ENCODE measurements around the gene ARHGEF26. TPM values are rescaled to one million over a fixed set of nuclear protein-coding genes. Genes with fewer than 3 reads are reported as not detected.
A peak's percentile ranks its signal among the peaks of the same experiment; 100 is the strongest.

Gene ARHGEF26
- polyA plus RNA-seq, 3 donors: 13.1 to 16.3 (median 14.0) TPM

DNA sequence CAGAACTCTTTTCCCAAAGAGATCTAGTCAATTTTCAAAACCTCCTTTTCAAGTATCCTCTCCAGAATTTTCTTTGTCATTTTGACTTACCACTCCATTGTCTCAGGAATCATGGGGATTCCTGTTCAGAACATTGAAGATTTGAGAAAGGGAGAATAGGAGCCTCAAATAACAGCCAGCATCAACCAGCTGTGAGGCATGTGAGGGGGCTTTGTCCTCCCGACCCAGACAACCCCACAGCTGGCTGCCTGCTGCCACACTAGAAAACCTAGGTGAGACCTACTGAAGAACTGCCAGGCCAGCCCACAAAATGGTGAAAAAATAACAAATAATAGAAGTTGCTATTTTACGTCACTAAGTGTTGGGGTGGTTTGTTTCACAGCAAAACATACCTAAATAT lies 5.9 kb upstream of the ARHGEF26 start:
- DNase-seq (ENCODE audit: low read depth in 3 of 3, low spot score in 2 of 3): no peak

DNA sequence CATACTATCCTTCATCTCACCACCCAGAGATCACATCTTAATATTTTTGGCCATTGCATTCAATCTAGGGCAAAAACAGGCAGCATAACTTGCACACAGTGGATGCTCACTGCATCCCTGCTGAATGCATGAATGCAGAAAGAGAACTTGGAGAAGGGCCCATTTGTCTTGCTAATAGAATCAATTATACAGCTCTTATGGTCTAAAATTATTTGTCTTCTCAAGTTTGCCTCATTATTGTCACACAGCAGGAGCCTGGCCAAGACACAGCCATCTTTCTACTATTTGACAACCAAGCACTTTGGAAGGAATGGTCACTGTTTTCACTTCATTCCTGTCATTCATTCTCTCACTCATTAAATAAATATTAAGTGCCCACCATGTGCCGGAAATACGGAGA lies 1.2 kb upstream of the ARHGEF26 start:
- DNase-seq (ENCODE audit: low read depth in 3 of 3, low spot score in 2 of 3): no peak

DNA sequence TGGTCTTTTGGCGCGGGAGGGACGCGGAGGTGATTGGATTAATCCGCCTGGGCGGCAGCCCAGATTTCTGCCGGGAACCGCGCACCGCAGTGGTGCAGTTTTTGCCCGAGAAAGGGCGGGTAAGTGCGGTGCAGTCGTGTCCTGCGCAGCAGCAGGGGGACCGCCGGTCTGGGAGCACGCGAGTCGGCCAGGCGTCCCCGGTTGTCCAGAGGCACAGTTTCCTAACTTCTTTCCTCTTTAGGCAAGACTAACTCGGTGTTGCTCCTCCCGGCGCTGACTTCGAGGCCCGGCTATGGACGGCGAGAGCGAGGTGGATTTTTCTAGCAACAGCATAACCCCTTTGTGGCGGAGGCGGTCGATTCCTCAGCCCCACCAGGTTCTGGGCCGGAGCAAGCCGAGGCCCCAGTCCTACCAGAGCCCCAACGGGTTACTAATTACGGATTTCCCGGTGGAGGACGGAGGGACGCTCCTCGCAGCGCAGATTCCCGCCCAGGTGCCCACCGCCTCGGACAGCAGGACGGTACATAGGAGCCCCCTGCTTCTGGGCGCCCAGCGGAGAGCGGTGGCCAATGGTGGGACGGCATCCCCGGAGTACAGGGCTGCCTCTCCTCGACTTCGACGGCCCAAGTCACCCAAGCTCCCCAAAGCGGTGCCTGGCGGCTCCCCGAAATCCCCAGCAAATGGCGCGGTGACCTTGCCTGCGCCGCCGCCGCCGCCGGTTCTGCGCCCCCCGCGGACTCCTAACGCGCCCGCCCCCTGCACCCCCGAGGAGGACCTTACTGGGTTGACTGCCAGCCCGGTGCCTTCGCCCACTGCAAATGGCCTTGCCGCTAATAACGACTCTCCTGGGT lies 736 bp downstream of the ARHGEF26 start:
- peak in 1 of 3 donors; percentile 35 for DNase-seq (ENCODE audit: low read depth in 3 of 3, low spot score in 2 of 3)

DNA sequence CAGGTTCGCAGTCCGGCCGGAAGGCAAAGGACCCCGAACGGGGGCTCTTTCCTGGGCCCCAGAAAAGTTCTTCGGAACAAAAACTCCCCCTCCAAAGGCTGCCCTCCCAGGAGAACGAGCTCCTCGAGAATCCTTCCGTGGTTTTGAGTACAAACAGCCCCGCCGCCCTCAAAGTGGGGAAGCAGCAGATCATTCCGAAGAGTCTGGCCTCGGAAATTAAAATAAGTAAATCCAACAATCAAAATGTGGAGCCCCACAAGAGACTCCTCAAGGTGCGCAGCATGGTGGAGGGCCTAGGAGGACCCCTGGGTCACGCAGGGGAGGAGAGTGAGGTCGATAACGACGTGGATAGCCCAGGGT lies 1.3 kb downstream of the ARHGEF26 start:
- DNase-seq (ENCODE audit: low read depth in 3 of 3, low spot score in 2 of 3): no peak

DNA sequence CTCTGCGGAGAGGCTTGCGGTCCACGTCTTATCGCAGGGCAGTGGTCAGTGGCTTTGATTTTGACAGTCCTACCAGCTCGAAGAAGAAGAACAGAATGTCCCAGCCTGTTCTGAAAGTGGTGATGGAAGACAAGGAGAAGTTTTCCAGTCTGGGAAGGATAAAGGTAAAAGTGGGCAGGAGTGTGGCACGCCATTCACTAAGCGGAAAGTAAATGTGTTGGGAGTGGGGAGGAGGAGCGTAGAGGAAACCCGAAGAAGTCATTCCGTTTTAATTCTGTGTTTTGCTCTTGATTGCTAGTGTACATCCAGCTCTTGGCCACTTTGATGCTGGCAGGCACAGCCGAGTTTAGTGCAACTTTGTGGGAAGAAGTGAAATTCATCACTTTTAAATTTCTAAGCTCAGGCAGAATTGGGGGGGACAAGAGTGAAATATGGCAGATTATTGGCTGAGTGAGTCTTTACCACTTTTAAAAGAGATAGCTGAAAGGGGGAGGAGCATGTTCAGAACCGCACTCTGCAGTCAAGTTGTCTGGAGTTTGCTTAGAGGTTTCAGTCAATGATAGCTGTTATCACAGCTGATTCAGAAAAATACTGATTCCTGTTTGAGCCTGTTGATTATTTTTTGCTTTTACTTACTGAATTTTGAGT lies 1.8 kb downstream of the ARHGEF26 start:
- no peak for DNase-seq (ENCODE audit: low read depth in 3 of 3, low spot score in 2 of 3)

DNA sequence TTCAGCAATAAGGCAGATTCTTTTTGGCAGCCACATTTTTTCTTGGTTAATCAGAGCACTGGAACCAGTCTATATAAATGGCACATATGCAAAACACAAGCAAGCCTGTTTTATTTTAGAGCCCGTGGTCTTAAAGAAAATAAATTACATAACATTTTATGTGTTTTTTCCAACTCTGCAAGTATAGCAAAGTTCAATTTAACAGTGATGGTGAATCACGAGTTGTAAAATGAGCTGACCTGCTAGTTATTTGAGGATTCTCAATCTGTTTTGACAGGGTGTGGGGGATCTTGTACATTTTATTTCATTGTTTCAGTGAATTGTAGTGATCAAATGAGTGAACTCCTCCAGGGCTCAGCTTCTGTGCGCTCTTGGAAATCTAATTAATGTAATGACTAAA lies 2.7 kb downstream of the ARHGEF26 start:
- DNase-seq (ENCODE audit: low read depth in 3 of 3, low spot score in 2 of 3): no peak

DNA sequence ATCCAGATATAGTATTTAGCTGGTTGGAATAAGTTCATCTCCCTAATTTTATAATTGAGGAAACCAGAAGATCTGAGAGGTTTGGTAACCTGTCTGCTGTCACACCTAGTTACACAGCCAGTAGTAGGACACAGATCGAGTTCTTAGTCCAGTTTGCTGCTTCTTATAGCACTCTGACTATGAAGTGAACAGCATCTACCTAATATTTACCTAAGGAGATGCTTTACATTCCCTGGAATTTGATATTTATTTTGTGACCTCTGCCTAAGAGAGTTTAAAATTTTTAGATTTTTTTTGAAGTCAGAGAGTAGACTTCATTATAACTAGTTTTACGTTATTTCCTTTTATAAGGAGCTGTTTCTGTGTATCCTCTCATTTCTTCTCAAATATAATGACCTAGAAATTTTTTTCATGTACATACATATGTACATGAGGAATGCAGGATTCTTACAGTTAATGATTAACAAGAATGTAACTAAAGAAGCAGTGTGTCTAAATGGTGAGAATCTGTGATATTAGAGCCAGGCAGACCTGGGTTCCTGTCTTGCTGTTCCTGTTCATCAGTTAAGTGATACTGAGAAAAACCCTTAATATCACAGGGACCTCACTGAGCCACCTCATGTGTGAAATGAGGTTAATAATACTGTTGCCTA lies 4.3 kb downstream of the ARHGEF26 start:
- no peak for DNase-seq (ENCODE audit: low read depth in 3 of 3, low spot score in 2 of 3)

DNA sequence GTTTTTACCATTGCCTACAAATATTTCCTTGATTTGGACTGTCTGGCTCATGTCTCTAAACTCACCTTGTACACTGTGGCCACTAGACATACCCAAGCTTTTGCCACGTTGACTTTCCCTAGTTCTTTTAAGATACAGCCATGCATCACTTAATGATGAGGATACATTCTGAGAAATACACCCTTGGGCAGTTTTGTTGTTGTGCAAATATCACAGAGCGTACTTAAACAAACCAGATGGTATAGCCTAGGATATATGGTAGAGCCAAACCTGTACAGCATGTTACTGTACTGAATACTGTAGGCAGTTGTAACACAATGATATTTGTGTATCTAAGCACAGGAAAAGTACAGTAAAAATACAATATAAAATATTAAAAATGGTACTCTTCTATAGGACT lies 5.5 kb downstream of the ARHGEF26 start:
- DNase-seq (ENCODE audit: low read depth in 3 of 3, low spot score in 2 of 3): no peak

DNA sequence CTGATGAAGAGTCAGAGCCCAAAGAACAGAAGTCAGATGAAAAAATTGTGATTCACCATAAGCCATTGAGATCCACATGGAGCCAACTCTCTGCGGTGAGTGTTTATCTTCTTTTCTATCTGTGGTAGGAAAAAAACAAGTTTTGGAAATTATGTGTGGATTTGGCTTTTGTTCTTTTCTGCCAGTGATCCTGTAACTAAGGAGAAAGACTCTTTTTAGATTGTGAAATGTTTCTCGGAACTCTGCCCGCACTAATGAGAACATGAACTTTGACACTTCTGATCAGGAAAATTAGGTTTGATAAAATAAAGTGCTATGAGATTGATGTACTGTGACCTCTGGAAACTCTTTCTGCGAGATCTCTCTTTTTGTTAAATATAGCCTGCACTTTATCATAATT lies 8.4 kb downstream of the ARHGEF26 start:
- no peak for DNase-seq (ENCODE audit: low read depth in 3 of 3, low spot score in 2 of 3)

DNA sequence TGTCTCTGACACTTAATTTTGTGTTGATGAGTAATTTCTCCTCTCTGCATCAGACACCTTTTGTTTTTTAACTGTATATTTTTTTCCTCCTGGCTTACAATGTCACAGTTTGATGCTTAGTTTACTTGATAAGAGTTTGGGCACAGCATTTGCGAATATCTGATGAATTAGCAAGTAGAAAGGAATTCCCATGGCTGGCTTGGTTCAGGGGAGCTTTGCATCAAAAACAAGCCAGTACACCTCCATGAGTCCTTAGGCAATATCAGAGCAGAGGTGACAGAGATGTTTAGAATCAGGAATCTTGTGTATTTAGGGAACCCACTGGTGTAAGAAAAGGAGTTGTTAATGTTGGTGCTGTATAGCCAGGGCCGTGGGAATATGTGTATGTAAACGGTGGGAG lies 9.3 kb downstream of the ARHGEF26 start:
- DNase-seq (ENCODE audit: low read depth in 3 of 3, low spot score in 2 of 3): no peak

DNA sequence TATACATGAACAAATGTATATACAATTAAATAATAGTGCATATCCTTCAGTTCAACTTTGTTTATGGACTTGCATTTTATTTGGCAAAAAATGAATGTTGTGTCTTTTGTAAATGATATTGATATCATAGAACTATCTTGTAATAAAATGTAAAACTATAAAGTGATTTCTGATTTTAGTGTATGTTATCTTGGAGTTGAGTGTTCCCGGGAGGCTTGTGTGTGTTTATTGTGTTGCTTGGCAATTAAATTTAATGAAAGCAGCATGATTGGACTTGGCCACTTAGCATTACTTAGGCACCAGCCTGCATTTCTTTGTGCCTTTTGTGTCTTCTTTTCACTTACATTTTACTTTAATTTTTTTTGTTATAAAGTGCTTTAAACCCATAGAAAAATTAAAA lies 10.6 kb downstream of the ARHGEF26 start:
- no peak for DNase-seq (ENCODE audit: low read depth in 3 of 3, low spot score in 2 of 3)

DNA sequence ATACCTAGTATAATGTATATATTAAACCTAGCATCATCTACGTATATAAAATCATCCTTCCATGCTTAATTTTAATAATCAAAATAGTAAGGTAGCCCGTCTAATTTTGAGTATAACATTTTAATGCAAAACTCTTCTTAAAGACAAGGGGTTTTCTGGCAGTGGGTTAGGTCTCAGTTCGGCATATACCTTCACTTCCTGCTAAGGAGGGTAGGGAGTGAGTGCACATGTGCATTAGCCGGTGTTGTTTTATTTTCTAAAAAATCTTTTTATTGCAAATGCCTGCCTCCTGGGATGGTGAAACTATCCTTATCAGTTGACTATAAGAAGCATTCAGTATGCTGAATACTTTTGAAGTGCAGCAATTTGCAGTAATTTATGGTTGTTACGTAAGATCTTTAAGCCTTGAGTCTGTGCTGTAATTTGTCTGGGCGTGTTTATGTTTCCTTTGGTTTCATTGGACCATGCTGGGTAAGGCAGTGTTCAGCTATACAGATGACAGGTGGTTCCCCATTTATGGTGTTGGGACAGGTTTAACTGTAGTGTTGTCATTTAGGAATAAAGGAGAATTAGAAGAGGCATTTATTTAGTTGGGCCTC lies 11.7 kb downstream of the ARHGEF26 start:
- no peak for DNase-seq (ENCODE audit: low read depth in 3 of 3, low spot score in 2 of 3)

DNA sequence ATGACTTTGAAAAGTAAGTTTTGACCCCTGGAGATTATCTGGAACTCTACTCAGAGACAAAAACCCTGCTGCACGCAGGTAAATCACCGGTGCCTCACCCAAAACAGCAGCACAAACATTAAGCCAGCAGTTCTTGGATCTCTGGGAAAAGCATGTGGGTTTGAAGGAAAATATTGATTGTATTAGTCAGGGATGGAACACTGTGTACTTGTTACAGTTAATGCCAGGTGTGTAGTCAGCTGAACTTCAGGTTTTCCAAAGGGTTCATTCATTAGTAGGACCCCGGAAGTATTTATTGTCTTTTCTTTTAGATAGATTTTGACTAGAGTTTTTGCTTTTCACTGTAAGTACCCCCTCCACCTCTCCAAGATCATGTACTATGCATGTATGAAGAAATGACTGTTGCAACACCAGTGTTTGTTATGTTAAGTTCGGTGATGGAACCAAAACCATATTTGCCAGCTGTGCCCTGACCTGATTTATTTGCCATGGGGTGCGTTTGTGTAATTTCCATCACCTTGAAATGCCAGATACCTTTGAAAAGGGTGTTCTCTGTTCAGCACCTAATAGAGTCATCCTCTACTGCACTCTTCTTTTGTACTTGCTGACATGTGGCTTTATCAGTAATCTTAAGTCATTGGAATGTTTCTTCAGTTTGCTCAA lies 14.5 kb downstream of the ARHGEF26 start:
- DNase-seq (ENCODE audit: low read depth in 3 of 3, low spot score in 2 of 3): no peak

DNA sequence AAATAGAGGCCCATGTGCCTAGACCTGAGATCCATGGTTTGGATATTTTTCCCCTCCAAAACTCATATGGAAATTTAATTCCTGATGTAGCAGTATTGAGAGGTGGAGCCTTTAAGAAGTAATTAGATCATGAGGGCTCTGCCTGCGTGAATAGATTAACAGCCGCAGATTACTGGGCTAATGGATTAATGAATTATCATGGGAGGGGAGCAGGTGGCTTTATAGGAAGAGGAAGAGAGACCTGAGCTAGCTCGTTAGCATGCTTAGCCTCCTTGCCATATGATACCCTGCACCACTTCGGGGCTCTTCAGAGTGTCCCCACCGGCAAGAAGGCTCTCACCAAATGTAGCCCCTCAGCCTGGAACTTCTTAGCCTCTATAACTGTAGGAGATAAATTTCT lies 15.8 kb downstream of the ARHGEF26 start:
- no peak for DNase-seq (ENCODE audit: low read depth in 3 of 3, low spot score in 2 of 3)

DNA sequence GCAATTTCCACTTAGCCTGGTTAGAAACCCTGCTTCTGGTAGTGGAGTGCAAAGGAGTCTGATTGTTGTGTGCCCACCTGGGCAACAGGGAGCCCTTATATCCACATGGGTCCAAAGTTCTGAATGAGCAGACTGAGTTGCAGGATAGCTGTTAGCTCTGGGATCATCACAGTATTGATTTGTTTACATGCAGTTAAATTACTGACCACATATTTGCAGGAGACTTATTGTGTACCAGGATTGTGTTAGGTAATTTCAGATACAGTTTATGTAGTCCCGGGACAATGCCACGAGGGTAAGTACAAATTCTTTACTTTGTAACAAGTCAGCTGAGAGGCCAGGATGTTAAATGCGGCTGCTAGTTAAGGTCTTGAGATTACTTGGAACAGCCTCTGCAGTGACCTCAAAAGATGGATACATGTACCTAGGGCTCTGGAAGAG lies 18.8 kb downstream of the ARHGEF26 start:
- DNase-seq (ENCODE audit: low read depth in 3 of 3, low spot score in 2 of 3): no peak

DNA sequence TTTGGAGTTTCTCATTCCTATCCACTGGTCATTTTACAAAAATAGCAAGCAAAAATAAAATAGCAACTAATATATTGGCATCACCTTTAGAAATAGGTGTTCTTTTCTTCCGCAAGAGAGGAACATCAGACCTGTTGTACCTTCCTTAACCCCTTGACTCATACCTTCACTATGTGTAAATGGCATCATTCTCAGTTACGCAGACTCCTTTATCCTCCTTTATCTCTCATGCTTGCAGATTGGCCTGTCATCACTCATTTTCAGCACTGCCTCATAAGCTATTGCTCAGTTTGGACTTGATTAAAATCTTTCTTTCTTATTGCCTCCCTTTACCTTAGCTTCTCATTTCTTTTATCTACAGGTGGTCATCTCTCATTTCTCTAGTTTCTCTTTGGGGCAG lies 21.4 kb downstream of the ARHGEF26 start:
- no peak for DNase-seq (ENCODE audit: low read depth in 3 of 3, low spot score in 2 of 3)

DNA sequence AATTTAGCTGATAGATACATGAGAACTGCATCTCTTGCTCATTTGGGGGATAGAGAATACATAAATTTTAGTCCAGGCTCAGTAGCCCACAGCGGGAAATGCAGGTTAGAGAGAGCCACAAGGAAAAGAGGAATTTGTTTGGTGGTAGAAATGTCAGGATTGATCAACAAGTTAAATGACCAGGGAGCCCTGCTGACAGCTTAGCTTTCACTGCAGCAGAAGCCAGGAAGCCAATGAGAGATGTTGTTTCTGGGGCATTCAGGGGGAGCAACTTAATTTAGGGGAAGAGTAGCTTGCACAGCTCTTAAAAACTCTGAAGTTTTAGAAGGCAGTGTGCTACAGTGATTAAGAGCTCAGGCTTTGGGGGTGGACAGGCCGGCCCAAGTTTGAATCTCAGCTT lies 22.7 kb downstream of the ARHGEF26 start:
- DNase-seq (ENCODE audit: low read depth in 3 of 3, low spot score in 2 of 3): no peak

DNA sequence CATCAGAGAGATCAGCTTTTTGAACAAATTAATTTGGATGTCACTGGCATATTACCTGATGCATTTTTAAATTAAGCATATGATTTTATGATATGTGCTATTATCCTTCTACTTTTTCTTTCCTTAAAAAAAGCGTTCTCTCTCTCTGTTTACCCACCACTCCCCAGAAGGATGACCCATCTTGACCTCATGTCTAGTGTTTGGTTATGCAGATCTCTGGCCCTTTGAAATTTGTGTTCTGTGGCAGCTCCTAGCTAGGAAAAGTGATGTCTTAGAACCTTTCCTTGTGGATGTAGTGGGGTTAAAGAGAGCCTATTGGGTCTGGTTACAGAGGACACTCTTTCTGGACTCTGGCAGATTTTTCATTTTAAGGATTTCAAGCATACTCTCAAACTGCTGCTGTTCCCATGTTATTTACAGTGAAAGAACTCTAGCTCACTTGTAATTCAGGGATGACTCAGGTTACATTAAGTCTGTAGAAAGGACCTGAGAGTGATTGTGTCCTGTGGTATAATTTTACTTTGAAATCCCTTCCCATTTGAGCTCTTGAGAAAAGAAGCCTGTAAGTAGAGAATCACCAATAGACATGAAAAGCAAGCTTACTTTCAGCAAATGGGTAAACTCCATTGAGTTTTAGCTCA lies 23.8 kb downstream of the ARHGEF26 start:
- no peak for DNase-seq (ENCODE audit: low read depth in 3 of 3, low spot score in 2 of 3)

DNA sequence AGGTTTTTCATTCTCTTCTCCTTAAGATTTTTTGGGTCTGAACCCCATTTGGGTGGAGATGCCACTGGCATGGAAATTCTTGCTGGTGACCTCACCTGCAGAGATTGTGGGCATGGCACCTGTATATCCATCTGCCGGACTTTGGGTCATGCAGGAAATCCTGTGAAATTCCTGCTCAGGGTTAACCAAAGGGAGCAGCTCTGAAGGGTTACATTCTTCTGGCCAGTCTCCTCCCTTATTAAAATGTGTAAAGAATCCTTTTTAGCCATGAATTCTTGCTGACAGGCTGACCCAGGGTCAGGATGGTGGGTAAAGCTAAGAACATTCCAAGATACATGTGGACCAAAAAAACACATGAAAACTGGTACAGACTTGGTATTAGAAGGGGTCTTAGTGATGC lies 27.4 kb downstream of the ARHGEF26 start:
- DNase-seq (ENCODE audit: low read depth in 3 of 3, low spot score in 2 of 3): no peak

DNA sequence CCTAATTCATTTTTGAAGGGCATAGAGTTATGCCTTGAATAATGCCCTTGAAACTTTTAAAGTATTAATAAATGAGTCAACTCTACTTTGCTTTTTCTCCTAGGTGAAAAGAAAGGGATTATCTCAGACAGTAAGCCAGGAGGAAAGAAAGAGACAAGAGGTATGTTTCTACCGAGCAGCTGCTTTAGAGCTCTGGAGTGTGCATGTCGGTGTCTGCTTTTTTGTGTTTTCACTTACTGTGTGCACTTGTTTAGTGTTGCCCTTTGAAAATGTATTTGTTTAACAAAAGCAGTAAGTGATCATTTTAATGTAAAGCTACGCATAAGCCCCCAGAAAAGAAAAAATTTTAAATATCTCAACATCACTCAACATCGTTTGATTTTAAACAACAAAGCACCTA lies 28.1 kb downstream of the ARHGEF26 start:
- DNase-seq (ENCODE audit: low read depth in 3 of 3, low spot score in 2 of 3): no peak
